H1 (cell line): ENCODE data around the gene NKAIN1. TPM values are rescaled to one million over a fixed set of nuclear protein-coding genes. Genes with fewer than 3 reads are reported as not detected.

ENCODE experiments used
- CTCF ChIA-PET: fragments of 300-600 bp; sonication (Branson Sonifier 250); formaldehyde crosslinking; loops from one replicate; lab custom pipeline; 2021; ENCODE audit not compliant: partially characterized antibody; lab: Charles Lee
- POLR2A ChIA-PET: fragments of 300-600 bp; sonication (Branson Sonifier 250); formaldehyde crosslinking; loops from one replicate; lab custom pipeline; 2021; ENCODE audit warnings: inconsistent platforms; ENCODE audit not compliant: partially characterized antibody; lab: Charles Lee
- DNase-seq, 2 experiments: peaks; one replicate each; pipeline versions ENCODE4 v3.0.0 to v3.0.0-alpha.2; 2010 to 2022; ENCODE audit warnings: low spot score in 2 of 2, low read depth in 1 of 2, mixed read lengths in 1 of 2
- FAIRE-seq: peaks from 2 replicates; lab custom pipeline; 2011; peaks lifted over from hg19 to GRCh38; lab: Jason Lieb, UNC
- H2AFZ ChIP-seq: 2 replicates; pipeline ENCODE4 v1.8.1; 2012; ENCODE audit warnings: low read length, inconsistent platforms
- H2AK5ac ChIP-seq: 2 replicates; pipeline ENCODE4 v1.6.1; 2013; ENCODE audit warnings: low read depth, low read length
- H2BK120ac ChIP-seq: replicated peaks from 2 replicates; pipeline ENCODE3; 2013; ENCODE audit warnings: low read depth, low read length, inconsistent platforms
- H2BK12ac ChIP-seq: 2 replicates; pipeline ENCODE4 v1.6.1; 2013; ENCODE audit warnings: low read depth, low read length
- H2BK15ac ChIP-seq: 2 replicates; pipeline ENCODE4 v1.6.1; 2013; ENCODE audit warnings: low read length
- H2BK20ac ChIP-seq: 2 replicates; pipeline ENCODE4 v1.6.1; 2013; ENCODE audit warnings: low read length
- H2BK5ac ChIP-seq: 2 replicates; pipeline ENCODE4 v1.6.1; 2013; ENCODE audit warnings: low read depth, low read length
- H3K14ac ChIP-seq: 2 replicates; pipeline ENCODE4 v1.6.1; 2013; ENCODE audit warnings: inconsistent platforms; ENCODE audit not compliant: insufficient read length
- H3K18ac ChIP-seq: 2 replicates; pipeline ENCODE4 v1.6.1; 2013; ENCODE audit warnings: low read length; ENCODE audit errors: extremely low read depth
- H3K23ac ChIP-seq: 2 replicates; pipeline ENCODE4 v1.6.1; 2013; ENCODE audit warnings: inconsistent platforms; ENCODE audit not compliant: insufficient read length
- H3K23me2 ChIP-seq: 2 replicates; pipeline ENCODE4 v1.6.1; 2013; ENCODE audit warnings: low read depth, low read length
- H3K27ac ChIP-seq: 2 replicates; pipeline ENCODE4 v1.6.1; 2011; ENCODE audit warnings: low read depth, low read length, inconsistent platforms
- H3K27me3 ChIP-seq, 4 experiments: replicated peaks in 1 of 4; 1 replicate in 1 of 4; 2 replicates in 3 of 4; pipeline versions ENCODE4 v1.6.1 to v1.8.1; 2011 to 2013; ENCODE audit warnings: low read length in 3 of 4, mild to moderate bottlenecking in 3 of 4, inconsistent platforms in 2 of 4, mixed read lengths in 2 of 4, moderate library complexity in 1 of 4; ENCODE audit not compliant: control insufficient read depth in 3 of 4, insufficient read depth in 3 of 4; ENCODE audit errors: extremely low read depth in 1 of 4
- H3K36me3 ChIP-seq, 4 experiments: 2 replicates each; pipeline versions ENCODE4 v1.6.1 to v1.8.1; 2011 to 2013; ENCODE audit warnings: mild to moderate bottlenecking in 4 of 4, low read length in 3 of 4, moderate library complexity in 2 of 4, control low read depth in 1 of 4, inconsistent platforms in 1 of 4; ENCODE audit not compliant: insufficient read depth in 4 of 4, control insufficient read depth in 2 of 4
- H3K4ac ChIP-seq: replicated peaks from 2 replicates; pipeline ENCODE3; 2013; ENCODE audit warnings: low read length, low read depth, mixed read lengths, inconsistent platforms; ENCODE audit not compliant: insufficient read length
- H3K4me1 ChIP-seq, 4 experiments: replicated peaks in 1 of 4; 1 replicate in 1 of 4; 2 replicates in 3 of 4; pipeline versions ENCODE4 v1.6.1 to v1.8.1; 2011 to 2013; ENCODE audit warnings: low read length in 3 of 4, inconsistent platforms in 2 of 4, mixed read lengths in 1 of 4; ENCODE audit not compliant: insufficient read depth in 4 of 4, control insufficient read depth in 3 of 4
- H3K4me2 ChIP-seq, 2 experiments: 2 replicates each; pipeline versions ENCODE4 v1.6.1 to v1.8.1; 2011 to 2013; ENCODE audit warnings: low read depth in 2 of 2, low read length in 2 of 2, control low read depth in 1 of 2, inconsistent platforms in 1 of 2, mild to moderate bottlenecking in 1 of 2; ENCODE audit not compliant: insufficient read depth in 1 of 2
- H3K4me3 ChIP-seq, 4 experiments: fragments of 200-600, 300-600 bp in 1 of 4; sonication (generic), shearing (Covaris generic), sonication (Bioruptor Twin) in 1 of 4; 2 replicates each; pipeline versions ENCODE4 v1.5.1 to v1.8.1; 2011 to 2016; ENCODE audit warnings: low read length in 4 of 4, low read depth in 3 of 4, control low read depth in 2 of 4, inconsistent platforms in 2 of 4, mild to moderate bottlenecking in 2 of 4, mixed read lengths in 1 of 4, moderate library complexity in 1 of 4; ENCODE audit not compliant: insufficient read depth in 2 of 4; ENCODE audit errors: extremely low read depth in 1 of 4
- H3K56ac ChIP-seq: replicated peaks from 2 replicates; pipeline ENCODE3; 2013; ENCODE audit warnings: low read depth, mild to moderate bottlenecking, mixed read lengths, low read length, inconsistent platforms; ENCODE audit not compliant: insufficient read length
- H3K79me1 ChIP-seq: 2 replicates; pipeline ENCODE4 v1.6.1; 2013; ENCODE audit warnings: low read depth, low read length, control low read depth
- H3K79me2 ChIP-seq, 2 experiments: 2 replicates each; pipeline versions ENCODE4 v1.6.1 to v1.8.1; 2012 to 2013; ENCODE audit warnings: low read length in 2 of 2, mild to moderate bottlenecking in 2 of 2, inconsistent platforms in 1 of 2; ENCODE audit not compliant: insufficient read depth in 2 of 2, control insufficient read depth in 1 of 2
- H3K9ac ChIP-seq, 4 experiments: replicated peaks in 1 of 4; 1 replicate in 1 of 4; 2 replicates in 3 of 4; pipeline versions ENCODE4 v1.6.1 to v1.8.1; 2011 to 2013; ENCODE audit warnings: low read depth in 3 of 4, low read length in 3 of 4, control low read depth in 2 of 4, mild to moderate bottlenecking in 2 of 4, moderate library complexity in 2 of 4, inconsistent platforms in 1 of 4; ENCODE audit errors: extremely low read depth in 1 of 4
- H3K9me3 ChIP-seq, 2 experiments: 2 replicates each; pipeline versions ENCODE4 v1.6.1 to v1.8.1; 2012 to 2013; ENCODE audit warnings: mild to moderate bottlenecking in 2 of 2, moderate library complexity in 2 of 2, control low read depth in 1 of 2, inconsistent platforms in 1 of 2, low read depth in 1 of 2, low read length in 1 of 2, mixed read lengths in 1 of 2; ENCODE audit not compliant: insufficient read depth in 2 of 2
- H4K20me1 ChIP-seq, 2 experiments: replicated peaks in 1 of 2; 2 replicates each; pipeline versions ENCODE3 to v1.8.1; 2011 to 2013; ENCODE audit warnings: inconsistent platforms in 2 of 2, low read length in 2 of 2, mild to moderate bottlenecking in 1 of 2; ENCODE audit not compliant: insufficient read depth in 2 of 2, control insufficient read depth in 1 of 2
- H4K5ac ChIP-seq: 2 replicates; pipeline ENCODE4 v1.6.1; 2013; ENCODE audit warnings: low read length, low read depth, mixed read lengths, inconsistent platforms; ENCODE audit not compliant: insufficient read length
- H4K8ac ChIP-seq: 2 replicates; pipeline ENCODE4 v1.8.0; 2013; ENCODE audit warnings: mild to moderate bottlenecking, moderate library complexity, low read length, inconsistent platforms; ENCODE audit not compliant: insufficient read depth; ENCODE audit errors: extremely low read depth
- H4K91ac ChIP-seq: replicated peaks from 2 replicates; pipeline ENCODE3; 2013; ENCODE audit warnings: low read length, mixed read lengths, inconsistent platforms; ENCODE audit not compliant: insufficient read length
- CTCF ChIP-seq, 3 experiments: IDR thresholded peaks; 1 replicate in 2 of 3; 2 replicates in 1 of 3; pipeline versions ENCODE4 v1.5.1 to v1.6.1; 2011; ENCODE audit warnings: low read length in 3 of 3, mild to moderate bottlenecking in 3 of 3, inconsistent platforms in 2 of 3, low read depth in 1 of 3, moderate library complexity in 1 of 3; ENCODE audit not compliant: insufficient read depth in 1 of 3; ENCODE audit errors: control extremely low read depth in 1 of 3
- GABPA ChIP-seq: IDR thresholded peaks from 2 replicates; pipeline ENCODE4 v1.6.1; 2011; ENCODE audit warnings: mild to moderate bottlenecking, low read length, moderate library complexity, borderline replicate concordance; ENCODE audit not compliant: insufficient read depth
- KDM4A ChIP-seq: IDR thresholded peaks from one replicate; pipeline ENCODE4 v1.7.1; 2012; ENCODE audit warnings: low read depth, mild to moderate bottlenecking, moderate library complexity, low read length, inconsistent platforms; ENCODE audit not compliant: severe bottlenecking
- MAX ChIP-seq: IDR thresholded peaks from 2 replicates; pipeline ENCODE4 v1.6.1; 2012; ENCODE audit warnings: inconsistent platforms
- RAD21 ChIP-seq, 2 experiments: IDR thresholded peaks in 1 of 2; conservative IDR thresholded peaks in 1 of 2; 2 replicates each; pipeline ENCODE4 v1.6.1; 2011; ENCODE audit warnings: low read depth in 2 of 2, low read length in 2 of 2, improper control_type of control experiment in 1 of 2, inconsistent platforms in 1 of 2, mild to moderate bottlenecking in 1 of 2, moderate library complexity in 1 of 2
- SIN3A ChIP-seq, 2 experiments: IDR thresholded peaks in 1 of 2; conservative IDR thresholded peaks in 1 of 2; 2 replicates each; pipeline ENCODE4 v1.6.1; 2011 to 2012; ENCODE audit warnings: low read length in 2 of 2, improper control_type of control experiment in 1 of 2, low read depth in 1 of 2, mild to moderate bottlenecking in 1 of 2
- WGBS, 2 experiments: shearing (Covaris generic) in 1 of 2; methylation state at CpG; one replicate each; pipeline versions ENCODE4 v1.1.6 to v1.1.7; 2013 to 2015; ENCODE audit warnings: low lambda C conversion rate in 2 of 2, mixed read lengths in 2 of 2, inconsistent platforms in 1 of 2, low coverage in 1 of 2, missing lambda C conversion rate in 1 of 2; ENCODE audit not compliant: insufficient replicate concordance in 2 of 2, insufficient coverage in 1 of 2, insufficient read length in 1 of 2; ENCODE audit errors: extremely low coverage in 1 of 2, missing lambda C conversion rate in 1 of 2; 5-methylcytosine and 5-hydroxymethylcytosine counted together
- polyA plus RNA-seq, 7 experiments: library from polyadenylated mRNA; depleted of rRNA in 3 of 7; stranded (reverse) in 5 of 7; unstranded in 2 of 7; fragments of >200 nt in 5 of 7; fragments of 200-250 nt in 2 of 7; gene quantifications; 1 replicate in 5 of 7; 2 replicates in 1 of 7; 4 replicates in 1 of 7; pipeline versions ENCODE4 v1.2.1 to v1.2.3, GENCODE V29; 2011 to 2013; ENCODE audit warnings: missing spikeins in 2 of 7, mixed read lengths in 2 of 7
- total RNA-seq: library from RNA; stranded (reverse); fragmentation: NEBNext Ultra II Directional; extraction: Animal tissue kit (Norgen Biotek cat#: 25700); gene quantifications from 2 replicates; pipeline ENCODE4 v1.2.1, GENCODE V29; 2021

The NKAIN1 gene
- total and polyA plus RNA-seq, 2 of the 8 experiments (the other 6 are each of a cell fraction or from before 2014, with no cell fraction given), result 59.3 to 66.9 TPM

GRCh38 chr1:31183927-31184554, 55.6 kb downstream of the NKAIN1 start:
- ChIA-PET POLR2A (interaction anchor here (0.8 to 1.7 kb wide), 8 partner anchors 11 to 191 kb away, joined by 3 to 6 read pairs (median 4); partner anchors contain the start of genes SNRNP40 and ZCCHC17), CTCF (interaction anchor here (0.6 to 8.9 kb wide), 56 partner anchors 10 to 463 kb away, joined by 3 to 156 read pairs (median 7); partner anchors contain the start of genes FABP3, NKAIN1, SNRNP40 and ZCCHC17)
- H3K79me1 ChIP-seq, result no peaks in the 10 kb centered on the region; the same call in 1 of the 2 replicates

More at GRCh38 chr1:31183927-31184554, 55.6 kb downstream of the NKAIN1 start:
- no peak overlapping the region for H3K56ac ChIP-seq
- H4K20me1 ChIP-seq, result peaks cover 7 to 9% of the 10 kb centered on the region in 2 experiments
- no peak overlapping the region for H4K91ac ChIP-seq
- H3K4me2 ChIP-seq, result no peak overlapping the region
- H3K4me1 ChIP-seq, result no peaks in the 10 kb centered on the region
- H2BK20ac ChIP-seq, result no peak overlapping the region
- H3K27me3 ChIP-seq, result no peaks in the 10 kb centered on the region
- H3K23me2 ChIP-seq, result no peaks in the 10 kb centered on the region
- no peak overlapping the region for H2BK5ac ChIP-seq
- no peak overlapping the region for H4K5ac ChIP-seq
- no peak overlapping the region for H3K4me3 ChIP-seq
- H3K14ac ChIP-seq, result no peak overlapping the region
- no peaks in the 10 kb centered on the region for H3K79me2 ChIP-seq
- TF ChIP-seq MAX (no peak), GABPA (no peak), SIN3A (conservative IDR thresholded peaks at IDR 0.05 in 1 of 2, IDR thresholded peaks at IDR 0.05 in 1 of 2; ENCODE audit: low read depth in 1 of 2, low read length in 2 of 2) (peak in 1 of 2 experiments; percentile 62; a peak in 1 of 4 replicates), RAD21 (IDR thresholded peaks at IDR 0.05 in 1 of 2, conservative IDR thresholded peaks at IDR 0.05 in 1 of 2; ENCODE audit: low read depth in 2 of 2, low read length in 2 of 2) (peak; percentile 95 to 97), KDM4A (no peak), CTCF (IDR thresholded peaks at IDR 0.05; ENCODE audit: control extremely low read depth in 1 of 3, insufficient read depth in 1 of 3, low read depth in 1 of 3, low read length in 3 of 3) (peak; percentile 75 to 94 (median 91))
- H3K9ac ChIP-seq, result no peak overlapping the region
- H3K4ac ChIP-seq, result no peak overlapping the region
- no peak overlapping the region for H2AK5ac ChIP-seq
- no peak overlapping the region for H3K18ac ChIP-seq
- no peak overlapping the region for H3K23ac ChIP-seq
- no peak overlapping the region for H2BK120ac ChIP-seq
- no peak overlapping the region for H2AFZ ChIP-seq
- FAIRE-seq, result peak; percentile 78
- no peaks in the 10 kb centered on the region for H3K36me3 ChIP-seq
- no peak overlapping the region for H4K8ac ChIP-seq
- H3K9me3 ChIP-seq, result no peaks in the 10 kb centered on the region
- peak in 1 of 2 experiments; percentile 86 for DNase-seq
- WGBS, 2 experiments, result 53% methylated on average over 6 of the region's 6 CpGs; no CpG with 5 or more reads in 1 of the 2 experiments
- H2BK12ac ChIP-seq, result no peak overlapping the region
- no peak overlapping the region for H3K27ac ChIP-seq
- no peak overlapping the region for H2BK15ac ChIP-seq
